GM19238 (cell line): Measurements from ENCODE around the gene FAT4.

ENCODE experiments used
- DNase-seq: peaks from one replicate; pipeline ENCODE4 v3.0.0; 2011; ENCODE audit warnings: low spot score; ENCODE audit not compliant: insufficient read length

The FAT4 gene

DNA sequence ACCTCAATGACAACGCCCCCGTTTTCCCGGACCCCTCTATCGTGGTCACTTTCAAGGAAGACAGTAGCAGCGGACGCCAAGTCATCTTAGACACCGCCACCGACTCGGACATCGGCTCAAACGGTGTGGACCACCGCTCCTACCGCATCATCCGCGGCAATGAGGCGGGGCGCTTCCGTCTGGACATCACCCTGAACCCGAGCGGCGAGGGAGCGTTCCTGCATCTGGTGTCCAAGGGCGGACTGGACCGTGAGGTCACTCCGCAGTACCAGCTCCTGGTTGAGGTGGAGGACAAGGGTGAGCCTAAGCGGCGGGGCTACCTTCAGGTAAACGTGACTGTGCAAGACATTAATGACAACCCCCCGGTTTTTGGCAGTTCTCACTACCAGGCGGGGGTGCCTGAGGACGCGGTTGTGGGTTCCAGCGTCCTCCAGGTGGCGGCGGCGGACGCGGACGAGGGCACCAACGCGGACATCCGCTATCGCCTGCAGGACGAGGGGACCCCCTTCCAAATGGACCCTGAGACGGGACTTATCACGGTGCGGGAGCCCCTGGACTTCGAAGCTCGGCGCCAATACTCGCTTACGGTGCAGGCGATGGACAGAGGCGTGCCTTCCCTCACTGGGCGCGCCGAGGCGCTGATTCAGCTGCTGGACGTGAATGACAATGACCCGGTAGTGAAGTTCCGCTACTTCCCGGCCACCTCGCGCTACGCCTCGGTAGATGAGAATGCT lies 2.2 kb downstream of the FAT4 start:
- DNase-seq, result no peak

DNA sequence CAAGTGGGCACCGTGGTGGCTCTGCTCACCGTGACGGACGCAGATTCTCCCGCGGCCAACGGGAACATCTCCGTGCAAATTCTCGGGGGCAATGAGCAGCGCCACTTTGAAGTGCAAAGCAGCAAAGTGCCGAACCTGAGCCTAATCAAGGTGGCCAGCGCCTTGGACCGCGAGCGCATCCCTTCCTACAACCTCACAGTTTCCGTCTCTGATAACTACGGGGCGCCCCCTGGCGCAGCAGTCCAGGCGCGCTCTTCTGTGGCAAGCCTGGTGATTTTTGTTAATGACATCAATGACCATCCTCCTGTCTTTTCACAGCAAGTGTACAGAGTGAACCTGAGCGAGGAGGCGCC lies 2.7 kb downstream of the FAT4 start:
- no peak for DNase-seq

DNA sequence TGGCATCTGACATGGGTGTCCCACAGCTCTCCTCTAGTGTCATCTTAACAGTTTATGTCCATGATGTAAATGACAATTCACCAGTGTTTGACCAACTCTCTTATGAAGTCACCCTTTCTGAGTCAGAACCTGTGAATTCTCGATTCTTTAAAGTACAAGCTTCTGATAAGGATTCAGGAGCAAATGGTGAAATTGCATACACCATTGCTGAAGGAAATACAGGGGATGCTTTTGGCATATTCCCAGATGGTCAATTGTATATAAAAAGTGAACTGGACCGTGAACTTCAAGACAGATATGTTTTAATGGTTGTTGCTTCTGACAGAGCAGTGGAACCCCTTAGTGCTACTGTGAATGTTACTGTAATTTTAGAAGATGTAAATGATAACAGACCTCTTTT lies 4.6 kb downstream of the FAT4 start:
- no peak for DNase-seq

DNA sequence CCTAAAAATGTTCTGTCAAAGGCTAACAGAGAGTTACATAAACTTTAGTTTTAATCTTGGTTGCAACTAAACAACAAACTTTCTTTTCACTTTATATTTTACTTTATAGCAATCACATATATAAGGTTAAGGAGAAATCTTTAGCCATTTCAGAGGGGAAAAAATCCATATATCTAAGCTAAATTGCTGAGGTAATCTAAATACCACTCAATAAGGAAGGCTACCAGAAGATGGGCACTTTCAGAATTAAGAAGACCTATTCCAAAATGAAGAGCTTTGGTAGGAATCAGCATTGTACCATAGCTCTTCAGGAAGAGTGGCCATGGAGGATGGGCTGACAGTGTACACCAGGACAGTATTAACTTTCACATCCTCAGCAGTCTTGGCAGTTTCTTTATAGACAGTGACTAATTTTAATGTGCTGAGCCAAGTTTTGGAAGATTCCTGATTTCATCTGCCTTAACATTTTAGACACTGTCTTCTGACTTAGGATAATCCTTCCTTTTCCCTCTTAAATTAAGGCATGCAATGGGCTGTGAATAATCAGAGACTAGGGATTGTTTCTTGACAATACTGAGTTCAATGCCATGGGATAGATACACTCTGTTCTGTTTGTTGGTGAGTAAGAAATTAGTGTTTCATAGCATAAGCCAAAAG lies 7.1 kb downstream of the FAT4 start:
- DNase-seq, result no peak

DNA sequence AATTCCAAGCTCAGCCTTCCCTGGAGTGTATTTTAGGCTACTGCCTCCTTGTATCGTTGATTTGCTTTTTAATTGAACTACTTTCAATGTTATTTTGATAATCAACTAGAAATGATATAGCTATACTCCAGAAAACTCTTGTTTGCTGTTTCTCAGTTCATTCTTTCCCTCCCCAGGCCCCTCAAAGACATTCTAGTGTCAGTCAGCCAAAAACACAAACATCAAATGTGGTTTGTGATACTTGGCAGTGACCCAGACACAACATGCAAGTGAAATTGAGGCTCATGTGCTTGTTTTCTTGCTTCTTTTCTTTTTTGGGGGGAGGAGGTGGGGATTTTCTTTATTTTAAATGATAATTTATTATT lies 7.6 kb downstream of the FAT4 start:
- DNase-seq, result no peak

DNA sequence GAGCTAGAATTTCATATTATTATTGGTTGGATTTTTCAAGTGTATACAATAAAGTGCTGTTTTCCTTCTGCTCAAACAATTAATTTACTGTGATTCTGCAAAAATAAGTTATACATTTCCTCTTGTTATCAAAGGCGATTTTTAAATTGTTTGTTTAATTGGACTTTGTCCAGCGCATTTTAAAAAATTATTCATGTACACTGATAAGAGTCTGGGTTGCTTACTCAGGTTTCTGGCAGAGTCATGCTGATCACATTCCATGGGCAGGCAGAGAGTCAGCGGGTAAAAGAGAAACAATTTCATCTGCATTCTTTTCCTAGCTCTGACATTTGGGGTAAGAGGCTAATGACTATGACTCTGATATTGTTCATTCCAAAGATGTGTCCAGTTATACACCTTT lies 8.9 kb downstream of the FAT4 start:
- no peak for DNase-seq

DNA sequence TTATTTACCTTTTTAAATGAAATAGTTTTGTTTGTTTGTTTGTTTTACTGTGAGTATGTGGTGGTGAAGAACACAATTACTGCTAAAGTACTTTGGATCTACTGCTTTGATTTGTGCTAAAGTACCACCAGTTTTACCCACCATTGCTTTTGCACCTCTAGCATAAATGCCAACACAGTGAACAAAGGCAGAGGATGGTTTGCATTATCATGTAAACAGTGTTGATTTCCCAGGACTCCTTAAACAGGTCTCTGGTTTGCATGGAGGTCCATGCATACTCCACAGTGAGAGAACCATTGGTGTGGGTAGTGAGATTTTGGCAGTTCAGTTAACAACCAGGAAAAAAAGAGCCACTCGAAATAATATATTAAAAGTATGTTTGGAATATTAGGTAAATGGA lies 11.0 kb downstream of the FAT4 start:
- no peak for DNase-seq

DNA sequence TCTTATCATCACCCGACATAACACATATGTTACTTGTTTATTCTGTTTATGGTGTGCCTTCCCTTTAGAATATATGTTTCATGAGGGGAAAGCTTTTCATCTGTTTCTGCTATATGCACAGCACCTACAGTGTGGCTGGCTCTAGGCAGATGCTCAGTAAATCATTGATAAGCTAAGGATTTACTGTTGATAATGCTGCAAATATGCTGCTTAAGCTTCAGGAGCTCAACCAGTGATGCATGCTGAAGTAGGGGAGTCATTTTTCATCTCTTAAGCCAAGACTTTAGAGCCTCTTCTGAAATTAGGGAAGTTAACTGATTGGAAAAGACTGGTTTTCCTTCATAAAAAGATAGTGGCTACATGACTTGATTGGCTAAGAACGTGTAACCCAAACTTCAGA lies 16.4 kb downstream of the FAT4 start:
- no peak for DNase-seq

DNA sequence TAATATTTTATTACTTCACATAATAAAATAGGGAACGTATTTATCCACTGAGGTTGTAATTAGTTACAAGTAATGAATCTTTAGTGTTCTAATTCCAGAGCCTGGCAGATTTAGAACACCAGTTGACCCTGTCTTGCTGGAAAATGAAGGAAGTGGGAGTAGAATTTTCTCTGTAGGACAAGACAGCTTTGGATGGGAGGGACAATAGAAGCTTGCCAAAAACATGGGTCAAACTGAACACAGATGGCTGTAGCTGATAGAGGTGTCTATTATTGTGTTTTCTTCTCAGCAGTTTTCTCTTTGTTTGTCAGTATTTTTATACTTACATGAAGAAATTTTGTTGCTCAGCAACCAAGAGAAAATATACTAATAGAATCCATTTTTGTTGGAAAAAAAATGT lies 20.2 kb downstream of the FAT4 start:
- DNase-seq, result no peak

DNA sequence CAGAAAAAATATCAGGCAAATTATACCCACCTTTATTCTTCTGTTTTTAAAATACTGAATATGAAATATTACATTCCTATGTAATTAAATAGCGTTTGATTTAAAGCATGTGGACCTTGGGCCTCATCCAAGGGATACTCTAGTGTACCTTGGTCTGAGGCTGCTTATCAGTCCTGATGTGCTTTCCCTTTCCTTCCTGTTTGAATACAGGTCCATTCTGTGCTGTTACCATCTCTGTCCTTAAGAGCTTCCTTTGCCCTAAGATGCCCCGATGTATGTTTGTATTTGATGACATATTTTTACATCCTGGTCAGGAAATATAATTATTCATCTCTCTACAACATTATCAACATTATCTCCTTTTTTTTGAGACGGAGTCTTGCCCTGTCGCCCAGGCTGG lies 24.1 kb downstream of the FAT4 start:
- no peak for DNase-seq

DNA sequence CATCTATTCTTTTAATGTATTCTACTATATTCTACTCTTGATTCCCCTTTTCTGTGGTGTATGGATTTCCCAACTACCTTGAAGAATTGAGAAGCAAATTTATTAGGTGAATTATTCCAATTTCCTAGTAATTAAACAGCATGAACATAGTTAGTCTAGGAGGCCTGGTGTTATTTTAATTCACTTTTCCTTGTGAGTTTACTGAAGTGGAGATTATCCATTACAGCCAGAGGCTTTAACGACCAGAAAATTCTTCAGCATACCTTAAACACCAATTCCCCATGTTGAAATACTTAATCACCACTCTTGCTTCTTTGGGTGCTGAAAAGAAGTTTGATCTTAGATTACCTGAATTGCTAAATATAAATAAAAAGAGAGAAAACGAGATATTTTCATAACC lies 29.4 kb downstream of the FAT4 start:
- no peak for DNase-seq

DNA sequence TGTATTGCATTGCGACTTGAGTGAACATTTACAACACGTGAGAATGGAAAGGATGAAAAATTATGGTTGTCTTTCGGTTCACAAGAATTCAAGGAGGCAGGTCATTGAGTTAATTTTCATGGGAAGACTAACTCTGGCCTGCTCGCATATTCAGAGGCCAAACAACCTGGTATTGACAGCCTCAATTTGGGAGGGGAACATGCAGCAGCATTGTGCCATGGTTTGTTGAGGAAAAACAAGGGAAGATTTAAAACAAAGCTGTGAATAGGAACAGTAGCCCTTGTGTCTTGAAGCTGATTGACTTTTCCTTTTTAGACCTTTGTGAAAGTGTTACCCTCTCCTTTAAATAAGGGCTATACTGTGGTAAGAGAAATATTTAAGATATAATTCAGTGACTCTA lies 31.9 kb downstream of the FAT4 start:
- no peak for DNase-seq

DNA sequence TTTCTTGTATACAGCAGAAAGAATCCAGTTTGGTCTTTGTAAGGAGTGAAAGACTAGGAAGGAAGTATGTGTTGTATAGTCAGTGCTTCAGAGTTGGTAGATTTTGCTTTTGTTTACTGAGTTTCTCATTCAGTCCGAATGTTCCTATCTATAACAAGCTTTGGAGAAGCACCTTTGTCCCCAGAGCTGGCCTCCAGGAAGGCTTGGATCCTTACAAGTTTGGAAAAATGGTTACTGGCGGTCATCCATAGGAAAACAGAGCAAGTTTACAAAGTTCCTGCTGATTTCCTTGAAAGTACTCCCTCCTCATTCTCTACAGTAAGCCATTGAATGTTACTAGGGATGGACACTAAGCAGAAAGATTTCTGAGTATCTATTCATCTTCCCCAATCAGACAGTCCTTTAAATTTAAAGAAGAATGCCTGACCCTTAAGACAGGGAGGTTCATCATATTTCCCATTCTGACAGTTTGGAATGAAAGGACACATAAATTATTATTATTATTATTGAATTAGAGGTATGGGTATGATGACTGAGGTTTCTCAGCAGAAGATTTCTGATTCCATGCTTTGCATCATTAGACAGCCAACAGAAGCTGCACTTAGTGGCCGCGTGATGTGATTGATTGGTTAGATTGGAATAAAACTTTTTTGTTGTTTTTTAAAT lies 35.8 kb downstream of the FAT4 start:
- DNase-seq, result no peak

DNA sequence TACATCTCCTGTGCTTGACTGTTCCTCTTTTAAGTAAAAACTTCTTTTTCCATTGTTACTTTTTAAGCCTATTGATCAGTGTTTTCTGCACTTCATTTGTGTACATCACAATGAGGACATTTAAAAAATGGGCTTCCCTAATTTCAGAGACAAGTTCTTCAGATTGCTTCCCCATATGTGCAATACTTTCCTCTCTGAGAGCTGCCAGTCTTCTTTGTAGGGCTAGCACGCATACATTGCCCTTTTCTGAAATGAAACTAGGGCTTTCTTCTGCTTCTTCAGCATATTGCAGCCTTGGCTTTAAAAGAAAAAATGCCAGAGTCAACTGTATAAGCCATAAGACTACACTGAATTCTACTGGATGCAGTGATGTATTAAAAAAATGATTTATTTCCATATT lies 37.8 kb downstream of the FAT4 start:
- DNase-seq, result no peak

DNA sequence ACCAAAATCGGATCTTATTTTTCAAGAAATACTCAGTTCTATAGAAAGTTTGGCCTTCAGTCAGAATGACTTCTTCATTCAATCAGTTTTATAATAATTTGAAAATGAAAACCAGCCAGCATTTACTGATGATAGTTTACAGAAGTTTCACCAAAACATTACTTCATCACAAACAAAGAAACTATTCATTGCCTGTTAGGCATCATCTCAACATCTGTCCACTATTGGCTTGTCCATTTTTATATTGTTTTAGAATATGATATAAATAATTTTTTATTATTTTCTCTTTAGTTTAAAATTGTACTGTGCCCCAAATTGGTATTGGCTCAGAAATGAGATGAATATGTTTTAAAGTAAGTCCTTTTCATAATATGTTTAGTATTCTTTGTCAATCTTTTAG lies 38.4 kb downstream of the FAT4 start:
- DNase-seq, result no peak

DNA sequence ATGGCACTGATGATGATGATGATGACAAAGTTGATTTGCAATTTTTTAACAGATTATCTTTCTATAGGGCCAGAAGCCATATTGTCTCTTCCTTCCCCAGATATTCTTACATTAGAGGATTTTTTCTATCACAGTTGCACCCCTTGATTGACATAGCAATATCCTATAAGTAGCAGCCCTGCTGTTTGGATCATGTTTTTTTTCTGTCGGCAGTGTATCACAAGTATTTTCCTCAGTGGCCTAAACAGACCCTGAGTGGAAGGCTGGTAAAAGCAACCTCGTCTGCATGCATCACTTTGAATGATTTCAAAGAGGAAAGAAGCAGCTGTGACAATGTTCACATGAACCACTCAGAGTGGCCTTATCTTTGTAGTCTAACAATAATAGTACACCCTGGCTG lies 41.0 kb downstream of the FAT4 start:
- no peak for DNase-seq

DNA sequence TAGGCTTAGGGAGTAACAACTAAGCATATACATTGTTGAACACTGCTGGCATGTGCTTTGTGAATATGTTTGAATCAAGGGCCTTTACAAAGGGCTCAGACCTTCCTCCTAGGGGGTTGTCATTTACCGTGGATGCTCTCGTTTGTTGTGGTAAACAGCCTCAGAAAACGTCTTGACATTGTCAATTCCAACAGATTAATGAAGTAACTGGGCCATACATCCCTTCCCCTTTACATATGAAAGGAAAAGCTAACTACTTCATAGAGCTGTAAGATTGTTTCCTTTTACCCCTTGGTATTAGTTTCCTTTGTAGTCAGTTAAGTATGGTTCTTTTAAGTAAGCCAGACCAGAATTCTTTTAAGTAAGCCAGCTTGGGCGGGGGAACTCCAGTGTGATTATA lies 42.9 kb downstream of the FAT4 start:
- DNase-seq, result no peak

DNA sequence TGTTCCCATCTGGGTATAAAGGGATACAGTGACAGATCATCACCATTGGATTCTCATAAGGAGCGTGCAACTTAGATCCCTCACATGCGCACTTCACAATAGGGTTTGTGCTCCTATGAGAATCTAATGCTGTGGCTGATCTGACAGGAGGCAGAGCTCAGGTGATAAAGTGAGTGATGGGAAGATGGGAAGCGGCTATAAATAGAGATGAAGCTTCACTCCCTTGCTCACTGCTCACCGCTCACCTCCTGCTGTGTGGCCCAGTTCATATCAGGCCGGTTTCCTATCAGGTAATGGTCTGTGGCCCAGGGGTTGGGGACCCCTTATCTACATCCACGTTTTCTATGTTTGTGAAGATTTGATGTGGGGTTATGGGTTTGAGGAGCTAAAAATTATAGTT lies 43.7 kb downstream of the FAT4 start:
- no peak for DNase-seq

DNA sequence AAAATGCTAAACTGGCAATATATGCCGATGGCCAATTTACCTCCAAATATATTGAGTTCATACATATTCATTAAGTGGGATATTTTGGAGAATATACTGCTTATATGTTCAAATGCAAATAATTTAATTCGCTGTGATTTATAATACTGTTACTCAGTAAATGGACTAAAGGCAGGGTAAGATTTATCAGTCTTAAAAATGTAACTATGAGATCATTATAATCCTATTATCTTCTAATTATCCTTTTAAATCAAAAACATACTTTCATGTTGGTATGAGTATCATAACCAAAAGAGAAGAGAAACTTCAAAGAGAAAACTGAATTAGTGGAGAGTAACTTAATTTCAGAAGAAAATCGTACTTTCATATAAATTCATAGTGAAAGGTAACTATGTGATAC lies 44.6 kb downstream of the FAT4 start:
- DNase-seq, result no peak

DNA sequence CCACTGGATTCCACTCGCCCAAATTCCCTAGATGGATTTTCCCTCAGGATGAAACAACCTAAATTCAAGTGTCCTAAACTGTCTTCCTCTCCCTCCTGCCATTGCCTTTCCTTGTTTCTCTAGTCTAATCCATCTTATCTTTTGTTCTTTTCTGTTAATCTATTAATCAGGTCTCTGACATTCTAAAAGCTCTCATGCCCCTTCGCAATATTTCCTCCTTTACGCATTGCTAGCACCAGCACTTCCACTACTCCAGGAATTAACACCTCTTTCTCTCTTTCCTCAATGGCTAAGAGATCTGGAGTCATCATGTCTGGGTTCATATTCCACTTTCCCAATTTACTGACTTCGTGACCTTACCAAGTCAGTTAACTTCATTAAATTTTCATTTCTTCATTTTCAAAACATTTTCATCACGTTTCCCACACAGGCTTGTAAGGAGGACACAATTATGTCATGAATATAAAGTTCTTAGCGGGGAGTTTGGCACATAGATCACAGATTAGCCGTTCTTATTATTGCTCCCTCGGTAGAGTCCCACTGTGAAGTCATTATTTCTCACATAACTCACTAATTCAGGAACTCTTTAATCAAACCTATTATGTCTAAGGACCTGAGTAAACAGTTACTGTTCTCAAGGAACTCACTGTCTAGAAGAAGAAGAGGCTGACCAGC lies 45.3 kb downstream of the FAT4 start:
- no peak for DNase-seq

DNA sequence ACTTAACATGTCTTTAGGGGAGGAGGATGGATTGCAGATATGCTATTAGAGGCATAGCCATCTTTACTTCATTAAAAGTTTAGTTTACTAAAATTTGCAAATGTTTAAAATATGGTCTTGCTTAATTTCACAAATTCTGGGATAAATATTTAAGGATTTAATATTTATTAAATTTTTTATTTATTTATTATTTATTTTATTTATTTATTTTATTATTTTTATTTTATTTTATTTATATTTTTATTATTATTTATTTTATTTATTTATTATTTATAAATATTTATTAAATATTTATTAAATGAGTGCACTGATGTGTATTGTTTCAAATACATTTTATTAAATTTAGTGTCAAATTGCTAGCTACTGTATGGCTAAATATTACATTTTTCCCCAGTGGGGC lies 46.0 kb downstream of the FAT4 start:
- no peak for DNase-seq
